Stomach (tissue), 4 donors: ENCODE results near the gene ALK.

Experiments used
- CTCF ChIP-seq, 7 experiments: fragments of 450-650 bp in 4 of 7; fragments of 200-600 bp in 3 of 7; sonication (generic) in 3 of 7; IDR thresholded peaks; one replicate each; pipeline ENCODE4 v1.5.1; 2016 to 2019; ENCODE audit warnings: antibody characterized with exemption in 7 of 7, control low read depth in 2 of 7, mild to moderate bottlenecking in 1 of 7
- POLR2A ChIP-seq, 4 donors: fragments of 450-650 bp; IDR thresholded peaks; one replicate each; pipeline ENCODE4 v1.6.1; 2016; ENCODE audit warnings: antibody characterized with exemption in 4 of 4, control low read depth in 2 of 4, mild to moderate bottlenecking in 1 of 4, moderate library complexity in 1 of 4

GRCh38 chr2:29235411-29235810, 686.0 kb downstream of the ALK start:
- TF ChIP-seq CTCF (IDR thresholded peaks at IDR 0.05) (no peak), POLR2A (IDR thresholded peaks at IDR 0.05) (no peak)
